H1 (cell line): ENCODE measurements around the gene DEFB118. TPM values are rescaled to one million over a fixed set of nuclear protein-coding genes. Genes with fewer than 3 reads are reported as not detected.

Experiments
- CTCF ChIA-PET: fragments of 300-600 bp; sonication (Branson Sonifier 250); formaldehyde crosslinking; loops from one replicate; lab custom pipeline; 2021; ENCODE audit not compliant: partially characterized antibody; lab: Charles Lee
- POLR2A ChIA-PET: fragments of 300-600 bp; sonication (Branson Sonifier 250); formaldehyde crosslinking; loops from one replicate; lab custom pipeline; 2021; ENCODE audit warnings: inconsistent platforms; ENCODE audit not compliant: partially characterized antibody; lab: Charles Lee
- DNase-seq, 2 experiments: peaks; one replicate each; pipeline versions ENCODE4 v3.0.0 to v3.0.0-alpha.2; 2010 to 2022; ENCODE audit warnings: low spot score in 2 of 2, low read depth in 1 of 2, mixed read lengths in 1 of 2
- FAIRE-seq: peaks from 2 replicates; lab custom pipeline; 2011; peaks lifted over from hg19 to GRCh38; lab: Jason Lieb, UNC
- H2AFZ ChIP-seq: 2 replicates; pipeline ENCODE4 v1.8.1; 2012; ENCODE audit warnings: low read length, inconsistent platforms
- H2AK5ac ChIP-seq: 2 replicates; pipeline ENCODE4 v1.6.1; 2013; ENCODE audit warnings: low read depth, low read length
- H2BK120ac ChIP-seq: replicated peaks from 2 replicates; pipeline ENCODE3; 2013; ENCODE audit warnings: low read depth, low read length, inconsistent platforms
- H2BK12ac ChIP-seq: 2 replicates; pipeline ENCODE4 v1.6.1; 2013; ENCODE audit warnings: low read depth, low read length
- H2BK15ac ChIP-seq: 2 replicates; pipeline ENCODE4 v1.6.1; 2013; ENCODE audit warnings: low read length
- H2BK20ac ChIP-seq: 2 replicates; pipeline ENCODE4 v1.6.1; 2013; ENCODE audit warnings: low read length
- H2BK5ac ChIP-seq: 2 replicates; pipeline ENCODE4 v1.6.1; 2013; ENCODE audit warnings: low read depth, low read length
- H3K14ac ChIP-seq: 2 replicates; pipeline ENCODE4 v1.6.1; 2013; ENCODE audit warnings: inconsistent platforms; ENCODE audit not compliant: insufficient read length
- H3K18ac ChIP-seq: 2 replicates; pipeline ENCODE4 v1.6.1; 2013; ENCODE audit warnings: low read length; ENCODE audit errors: extremely low read depth
- H3K23ac ChIP-seq: 2 replicates; pipeline ENCODE4 v1.6.1; 2013; ENCODE audit warnings: inconsistent platforms; ENCODE audit not compliant: insufficient read length
- H3K23me2 ChIP-seq: 2 replicates; pipeline ENCODE4 v1.6.1; 2013; ENCODE audit warnings: low read depth, low read length
- H3K27ac ChIP-seq: 2 replicates; pipeline ENCODE4 v1.6.1; 2011; ENCODE audit warnings: low read depth, low read length, inconsistent platforms
- H3K27me3 ChIP-seq, 4 experiments: replicated peaks in 1 of 4; 1 replicate in 1 of 4; 2 replicates in 3 of 4; pipeline versions ENCODE4 v1.6.1 to v1.8.1; 2011 to 2013; ENCODE audit warnings: low read length in 3 of 4, mild to moderate bottlenecking in 3 of 4, inconsistent platforms in 2 of 4, mixed read lengths in 2 of 4, moderate library complexity in 1 of 4; ENCODE audit not compliant: control insufficient read depth in 3 of 4, insufficient read depth in 3 of 4; ENCODE audit errors: extremely low read depth in 1 of 4
- H3K36me3 ChIP-seq, 4 experiments: 2 replicates each; pipeline versions ENCODE4 v1.6.1 to v1.8.1; 2011 to 2013; ENCODE audit warnings: mild to moderate bottlenecking in 4 of 4, low read length in 3 of 4, moderate library complexity in 2 of 4, control low read depth in 1 of 4, inconsistent platforms in 1 of 4; ENCODE audit not compliant: insufficient read depth in 4 of 4, control insufficient read depth in 2 of 4
- H3K4ac ChIP-seq: replicated peaks from 2 replicates; pipeline ENCODE3; 2013; ENCODE audit warnings: low read length, low read depth, mixed read lengths, inconsistent platforms; ENCODE audit not compliant: insufficient read length
- H3K4me1 ChIP-seq, 4 experiments: replicated peaks in 1 of 4; 1 replicate in 1 of 4; 2 replicates in 3 of 4; pipeline versions ENCODE4 v1.6.1 to v1.8.1; 2011 to 2013; ENCODE audit warnings: low read length in 3 of 4, inconsistent platforms in 2 of 4, mixed read lengths in 1 of 4; ENCODE audit not compliant: insufficient read depth in 4 of 4, control insufficient read depth in 3 of 4
- H3K4me2 ChIP-seq, 2 experiments: 2 replicates each; pipeline versions ENCODE4 v1.6.1 to v1.8.1; 2011 to 2013; ENCODE audit warnings: low read depth in 2 of 2, low read length in 2 of 2, control low read depth in 1 of 2, inconsistent platforms in 1 of 2, mild to moderate bottlenecking in 1 of 2; ENCODE audit not compliant: insufficient read depth in 1 of 2
- H3K4me3 ChIP-seq, 4 experiments: fragments of 200-600, 300-600 bp in 1 of 4; sonication (generic), shearing (Covaris generic), sonication (Bioruptor Twin) in 1 of 4; 2 replicates each; pipeline versions ENCODE4 v1.5.1 to v1.8.1; 2011 to 2016; ENCODE audit warnings: low read length in 4 of 4, low read depth in 3 of 4, control low read depth in 2 of 4, inconsistent platforms in 2 of 4, mild to moderate bottlenecking in 2 of 4, mixed read lengths in 1 of 4, moderate library complexity in 1 of 4; ENCODE audit not compliant: insufficient read depth in 2 of 4; ENCODE audit errors: extremely low read depth in 1 of 4
- H3K56ac ChIP-seq: replicated peaks from 2 replicates; pipeline ENCODE3; 2013; ENCODE audit warnings: low read depth, mild to moderate bottlenecking, mixed read lengths, low read length, inconsistent platforms; ENCODE audit not compliant: insufficient read length
- H3K79me1 ChIP-seq: 2 replicates; pipeline ENCODE4 v1.6.1; 2013; ENCODE audit warnings: low read depth, low read length, control low read depth
- H3K79me2 ChIP-seq, 2 experiments: 2 replicates each; pipeline versions ENCODE4 v1.6.1 to v1.8.1; 2012 to 2013; ENCODE audit warnings: low read length in 2 of 2, mild to moderate bottlenecking in 2 of 2, inconsistent platforms in 1 of 2; ENCODE audit not compliant: insufficient read depth in 2 of 2, control insufficient read depth in 1 of 2
- H3K9ac ChIP-seq, 4 experiments: replicated peaks in 1 of 4; 1 replicate in 1 of 4; 2 replicates in 3 of 4; pipeline versions ENCODE4 v1.6.1 to v1.8.1; 2011 to 2013; ENCODE audit warnings: low read depth in 3 of 4, low read length in 3 of 4, control low read depth in 2 of 4, mild to moderate bottlenecking in 2 of 4, moderate library complexity in 2 of 4, inconsistent platforms in 1 of 4; ENCODE audit errors: extremely low read depth in 1 of 4
- H3K9me3 ChIP-seq, 2 experiments: 2 replicates each; pipeline versions ENCODE4 v1.6.1 to v1.8.1; 2012 to 2013; ENCODE audit warnings: mild to moderate bottlenecking in 2 of 2, moderate library complexity in 2 of 2, control low read depth in 1 of 2, inconsistent platforms in 1 of 2, low read depth in 1 of 2, low read length in 1 of 2, mixed read lengths in 1 of 2; ENCODE audit not compliant: insufficient read depth in 2 of 2
- H4K20me1 ChIP-seq, 2 experiments: replicated peaks in 1 of 2; 2 replicates each; pipeline versions ENCODE3 to v1.8.1; 2011 to 2013; ENCODE audit warnings: inconsistent platforms in 2 of 2, low read length in 2 of 2, mild to moderate bottlenecking in 1 of 2; ENCODE audit not compliant: insufficient read depth in 2 of 2, control insufficient read depth in 1 of 2
- H4K5ac ChIP-seq: 2 replicates; pipeline ENCODE4 v1.6.1; 2013; ENCODE audit warnings: low read length, low read depth, mixed read lengths, inconsistent platforms; ENCODE audit not compliant: insufficient read length
- H4K8ac ChIP-seq: 2 replicates; pipeline ENCODE4 v1.8.0; 2013; ENCODE audit warnings: mild to moderate bottlenecking, moderate library complexity, low read length, inconsistent platforms; ENCODE audit not compliant: insufficient read depth; ENCODE audit errors: extremely low read depth
- H4K91ac ChIP-seq: replicated peaks from 2 replicates; pipeline ENCODE3; 2013; ENCODE audit warnings: low read length, mixed read lengths, inconsistent platforms; ENCODE audit not compliant: insufficient read length
- E2F6 ChIP-seq: IDR thresholded peaks from 2 replicates; pipeline ENCODE4 v1.6.1; 2012; ENCODE audit warnings: inconsistent platforms
- MAFK ChIP-seq: IDR thresholded peaks from 2 replicates; pipeline ENCODE4 v1.6.1; 2012; ENCODE audit warnings: low read depth, mild to moderate bottlenecking, improper control_type of control experiment, low read length
- NRF1 ChIP-seq: IDR thresholded peaks from 2 replicates; pipeline ENCODE4 v1.6.1; 2011; ENCODE audit warnings: mild to moderate bottlenecking, low read depth, low read length, improper control_type of control experiment
- USF2 ChIP-seq: IDR thresholded peaks from 2 replicates; pipeline ENCODE4 v1.6.1; 2011; ENCODE audit warnings: low read length, improper control_type of control experiment
- WGBS, 2 experiments: shearing (Covaris generic) in 1 of 2; methylation state at CpG; one replicate each; pipeline versions ENCODE4 v1.1.6 to v1.1.7; 2013 to 2015; ENCODE audit warnings: low lambda C conversion rate in 2 of 2, mixed read lengths in 2 of 2, inconsistent platforms in 1 of 2, low coverage in 1 of 2, missing lambda C conversion rate in 1 of 2; ENCODE audit not compliant: insufficient replicate concordance in 2 of 2, insufficient coverage in 1 of 2, insufficient read length in 1 of 2; ENCODE audit errors: extremely low coverage in 1 of 2, missing lambda C conversion rate in 1 of 2; 5-methylcytosine and 5-hydroxymethylcytosine counted together
- polyA plus RNA-seq, 7 experiments: library from polyadenylated mRNA; depleted of rRNA in 3 of 7; stranded (reverse) in 5 of 7; unstranded in 2 of 7; fragments of >200 nt in 5 of 7; fragments of 200-250 nt in 2 of 7; gene quantifications; 1 replicate in 5 of 7; 2 replicates in 1 of 7; 4 replicates in 1 of 7; pipeline versions ENCODE4 v1.2.1 to v1.2.3, GENCODE V29; 2011 to 2013; ENCODE audit warnings: missing spikeins in 2 of 7, mixed read lengths in 2 of 7
- total RNA-seq: library from RNA; stranded (reverse); fragmentation: NEBNext Ultra II Directional; extraction: Animal tissue kit (Norgen Biotek cat#: 25700); gene quantifications from 2 replicates; pipeline ENCODE4 v1.2.1, GENCODE V29; 2021

DEFB118 gene
- total and polyA plus RNA-seq, 2 of the 8 experiments (the other 6 are each of a cell fraction or from before 2014, with no cell fraction given) = not detected

- WGBS, 2 experiments = 65% methylated on average over 2 of the region's 2 CpGs; no CpG with 5 or more reads in 1 of the 2 experiments
- H3K14ac ChIP-seq = no peak overlapping the region
- no peak overlapping the region for H2BK5ac ChIP-seq
These were observed 5.9 kb downstream of the DEFB118 start for GRCh38 chr20:31374346-31374745.

More at GRCh38 chr20:31374346-31374745, 5.9 kb downstream of the DEFB118 start:
- Histone ChIP-seq H3K4me2 (no peak overlapping the region), H3K27me3 (no peaks in the 10 kb centered on the region), H2AK5ac (no peak overlapping the region), H3K4ac (no peak overlapping the region), H3K36me3 (no peaks in the 10 kb centered on the region; a peak in 1 of 8 replicates), H3K56ac (no peak overlapping the region), H3K27ac (no peak overlapping the region), H3K79me1 (no peaks in the 10 kb centered on the region), H2BK120ac (no peak overlapping the region), H4K91ac (no peak overlapping the region), H2BK15ac (no peak overlapping the region), H3K23me2 (no peaks in the 10 kb centered on the region), H2BK20ac (no peak overlapping the region), H3K9ac (no peak overlapping the region), H3K9me3 (peaks cover 69 to 87% of the 10 kb centered on the region in 2 experiments), H4K8ac (no peak overlapping the region), H4K5ac (no peak overlapping the region), H3K23ac (no peak overlapping the region), H4K20me1 (no peaks in the 10 kb centered on the region), H3K4me1 (no peaks in the 10 kb centered on the region), H3K79me2 (no peaks in the 10 kb centered on the region), H2BK12ac (no peak overlapping the region), H2AFZ (no peak overlapping the region), H3K4me3 (no peak overlapping the region), H3K18ac (no peak overlapping the region)
- TF ChIP-seq USF2 (no peak), E2F6 (no peak), NRF1 (no peak), MAFK (no peak)
- CTCF ChIA-PET = no interaction called here
- DNase-seq (no peak), FAIRE-seq (peak; percentile 7)
- POLR2A ChIA-PET = no interaction called here
